HG03025 (cell line): ENCODE data around the gene SPATA19.

Experiments used
- ATAC-seq: cut with Tn5 transposase; IDR thresholded peaks from one replicate; pipeline ENCODE4 v1.9.1; 2021; ENCODE audit warnings: mild to moderate bottlenecking, moderate library complexity; ENCODE audit not compliant: unreplicated experiment, low FRiP score

The SPATA19 gene

DNA sequence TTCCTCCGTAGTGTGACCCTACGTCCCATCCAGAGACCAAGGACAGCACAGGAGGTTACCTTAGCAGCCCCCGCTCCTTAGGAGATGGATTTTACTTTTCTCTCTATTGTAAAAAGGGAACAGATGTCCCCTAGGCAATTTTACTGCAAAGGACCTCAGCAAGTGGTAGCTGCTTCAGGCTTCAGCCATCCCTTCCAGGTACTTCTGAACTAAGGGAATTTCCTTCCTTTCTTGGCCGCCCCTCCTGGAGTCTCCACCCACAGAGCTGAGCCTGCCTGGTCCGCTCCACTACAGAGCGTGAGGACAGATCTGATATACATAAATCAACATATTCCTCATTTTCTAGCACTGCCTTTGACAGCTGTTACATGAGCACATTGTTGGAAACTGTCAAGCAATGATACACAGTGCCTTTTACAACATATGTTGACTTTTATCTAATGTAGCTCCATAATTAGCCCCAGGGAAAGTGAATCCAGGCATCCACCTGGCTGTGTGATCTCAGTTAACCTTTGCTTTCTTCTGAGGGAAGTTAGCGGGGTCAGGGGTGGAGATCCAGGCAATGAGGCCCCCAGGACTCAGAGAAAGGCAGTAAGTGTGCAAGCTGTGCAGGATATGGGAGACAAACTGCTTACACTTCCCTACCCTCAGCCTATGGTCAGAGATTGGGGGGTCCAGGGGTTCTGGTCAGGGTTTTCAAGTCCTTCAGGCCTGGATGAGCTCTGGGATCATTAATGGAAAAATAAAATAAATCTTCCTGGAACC lies 51.9 kb downstream of the SPATA19 start:
- no peak for ATAC-seq

DNA sequence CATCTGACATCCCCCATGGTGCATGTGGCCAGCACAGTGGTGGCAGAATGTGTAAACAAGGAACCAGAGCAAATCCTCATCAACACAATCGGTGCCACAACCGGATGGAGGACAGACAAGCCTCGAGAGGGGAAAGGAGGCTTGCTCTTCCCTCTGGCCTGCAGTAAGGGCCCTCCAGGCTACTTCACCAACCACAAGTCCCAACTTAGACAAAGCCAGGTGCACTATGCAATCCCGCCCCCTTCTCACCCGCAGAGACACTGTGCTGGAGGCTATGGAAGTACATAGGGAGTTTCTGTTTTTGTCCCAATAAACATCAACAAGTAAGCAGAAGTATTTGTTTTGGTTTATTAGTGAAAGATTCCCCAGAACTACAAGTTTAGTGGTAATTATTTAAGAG lies 54.3 kb downstream of the SPATA19 start:
- ATAC-seq: no peak
